T-helper 1 cell treated with Interleukin-12 subunit alpha and Interleukin-12 subunit beta and Interleukin-4 antibody, amounts not matched to agents 30 μg/mL and 1 μg/mL, for 36 hours (primary cell): Measurements from ENCODE around the gene TTC7B.
A peak's percentile ranks its signal among the peaks of the same experiment; 100 is the strongest.

Source experiments
- H3K27ac Mint-ChIP-seq: one replicate; pipeline ENCODE4 v1.8.0; 2021; ENCODE audit warnings: mild to moderate bottlenecking, mixed read lengths
- H3K27me3 Mint-ChIP-seq: one replicate; pipeline ENCODE4 v1.8.0; 2021; ENCODE audit warnings: low read depth, mixed read lengths
- H3K36me3 Mint-ChIP-seq: one replicate; pipeline ENCODE4 v1.8.0; 2021; ENCODE audit warnings: low read depth, mixed read lengths
- H3K4me1 Mint-ChIP-seq: one replicate; pipeline ENCODE4 v1.8.0; 2021; ENCODE audit warnings: low read depth, mixed read lengths
- H3K4me3 Mint-ChIP-seq: one replicate; pipeline ENCODE4 v1.8.0; 2021; ENCODE audit warnings: mild to moderate bottlenecking, moderate library complexity, mixed read lengths
- H3K9me3 Mint-ChIP-seq: one replicate; pipeline ENCODE4 v1.8.0; 2021; ENCODE audit warnings: mixed read lengths

The TTC7B gene

GRCh38 chr14:90693413-90693812, 122.8 kb downstream of the TTC7B start:
- Mint-ChIP-seq H3K4me1 (no peaks in the 10 kb centered on the region), H3K4me3 (no peak overlapping the region), H3K9me3 (no peaks in the 10 kb centered on the region), H3K36me3 (no peaks in the 10 kb centered on the region), H3K27ac (no peak overlapping the region), H3K27me3 (no peaks in the 10 kb centered on the region)

DNA sequence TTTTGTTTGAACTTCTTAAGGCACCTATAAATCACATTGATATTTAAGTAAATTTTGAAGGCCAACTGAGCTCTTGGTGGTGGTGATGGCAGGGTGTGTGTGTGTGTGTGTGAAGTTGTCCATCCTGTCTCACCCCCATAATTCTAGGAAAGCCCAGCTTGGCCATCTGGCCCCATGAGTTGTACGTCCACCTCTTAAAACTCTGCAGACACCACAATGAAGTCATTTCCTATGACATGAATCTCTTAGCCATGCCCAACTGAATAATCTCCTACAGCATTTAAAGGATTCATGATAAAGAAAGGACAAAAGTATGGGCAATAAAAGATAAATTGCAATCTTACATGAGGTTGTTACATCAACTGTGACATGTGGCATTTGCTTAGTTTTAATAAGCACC, 123.4 kb downstream of the TTC7B start:
- H3K27me3 Mint-ChIP-seq, result no peaks in the 10 kb centered on the region
- H3K4me3 Mint-ChIP-seq, result no peak overlapping the region
- H3K27ac Mint-ChIP-seq, result no peak overlapping the region
- H3K9me3 Mint-ChIP-seq, result no peaks in the 10 kb centered on the region
- no peaks in the 10 kb centered on the region for H3K36me3 Mint-ChIP-seq
- no peaks in the 10 kb centered on the region for H3K4me1 Mint-ChIP-seq

- no peaks in the 10 kb centered on the region for H3K4me1 Mint-ChIP-seq
- H3K27ac Mint-ChIP-seq, result no peak overlapping the region
- H3K4me3 Mint-ChIP-seq, result no peak overlapping the region
- no peaks in the 10 kb centered on the region for H3K36me3 Mint-ChIP-seq
- H3K27me3 Mint-ChIP-seq, result no peaks in the 10 kb centered on the region
- no peaks in the 10 kb centered on the region for H3K9me3 Mint-ChIP-seq
These were observed 124.2 kb downstream of the TTC7B start for GRCh38 chr14:90692061-90692460.

GRCh38 chr14:90691627-90692026, 124.6 kb downstream of the TTC7B start:
- H3K27ac Mint-ChIP-seq, result no peak overlapping the region
- no peaks in the 10 kb centered on the region for H3K4me1 Mint-ChIP-seq
- no peak overlapping the region for H3K4me3 Mint-ChIP-seq
- H3K9me3 Mint-ChIP-seq, result no peaks in the 10 kb centered on the region
- H3K27me3 Mint-ChIP-seq, result no peaks in the 10 kb centered on the region
- no peaks in the 10 kb centered on the region for H3K36me3 Mint-ChIP-seq

DNA sequence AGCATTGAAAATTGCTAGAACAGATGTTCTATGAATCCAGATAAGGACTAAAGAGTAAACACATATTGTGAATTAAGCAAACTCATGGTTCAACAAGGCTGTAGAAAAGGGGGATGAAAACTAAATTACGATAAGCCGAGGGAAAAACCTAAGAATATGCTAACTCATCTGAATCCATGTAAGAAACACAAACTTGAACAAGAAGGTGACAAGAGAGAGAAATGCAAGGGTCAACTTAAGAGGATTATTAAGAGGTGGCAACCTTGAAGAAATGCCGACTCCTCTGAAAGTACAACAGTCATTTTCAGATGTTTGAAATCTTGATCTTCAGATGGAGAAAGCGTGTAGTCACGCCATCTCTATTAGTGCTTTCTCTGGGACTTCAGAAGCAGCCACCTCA, 128.6 kb downstream of the TTC7B start:
- Mint-ChIP-seq H3K4me3 (no peak overlapping the region), H3K4me1 (no peaks in the 10 kb centered on the region), H3K36me3 (no peaks in the 10 kb centered on the region), H3K9me3 (no peaks in the 10 kb centered on the region), H3K27ac (no peak overlapping the region), H3K27me3 (no peaks in the 10 kb centered on the region)

DNA sequence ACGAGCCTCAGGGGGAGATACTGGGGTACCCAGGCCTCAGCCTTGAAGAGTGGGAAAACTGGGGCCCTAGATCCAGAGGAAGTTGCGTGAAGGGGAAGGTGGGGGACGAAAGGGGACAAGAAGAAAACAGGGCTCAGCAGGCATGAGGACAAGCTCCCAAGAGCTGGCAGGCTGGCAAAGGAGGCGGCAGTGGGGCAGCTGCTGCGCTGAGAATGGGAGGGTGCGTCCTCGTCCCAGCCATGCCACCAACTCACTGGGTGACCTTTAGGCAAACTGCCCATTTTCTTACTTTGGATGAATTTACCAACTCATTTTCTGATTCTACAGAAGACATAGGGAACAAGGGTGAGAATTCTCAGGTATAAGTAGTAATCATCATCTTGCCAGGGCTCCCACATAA, 133.6 kb downstream of the TTC7B start:
- peaks cover 14% of the 10 kb centered on the region for H3K4me1 Mint-ChIP-seq
- H3K9me3 Mint-ChIP-seq, result no peaks in the 10 kb centered on the region
- no peaks in the 10 kb centered on the region for H3K27me3 Mint-ChIP-seq
- H3K4me3 Mint-ChIP-seq, result no peak overlapping the region
- H3K27ac Mint-ChIP-seq, result no peak overlapping the region
- H3K36me3 Mint-ChIP-seq, result no peaks in the 10 kb centered on the region

- Mint-ChIP-seq H3K27ac (no peak overlapping the region), H3K27me3 (no peaks in the 10 kb centered on the region), H3K36me3 (no peaks in the 10 kb centered on the region), H3K4me1 (peaks cover 20% of the 10 kb centered on the region), H3K4me3 (no peak overlapping the region), H3K9me3 (no peaks in the 10 kb centered on the region)
These were observed 134.3 kb downstream of the TTC7B start for GRCh38 chr14:90681929-90682328.

DNA sequence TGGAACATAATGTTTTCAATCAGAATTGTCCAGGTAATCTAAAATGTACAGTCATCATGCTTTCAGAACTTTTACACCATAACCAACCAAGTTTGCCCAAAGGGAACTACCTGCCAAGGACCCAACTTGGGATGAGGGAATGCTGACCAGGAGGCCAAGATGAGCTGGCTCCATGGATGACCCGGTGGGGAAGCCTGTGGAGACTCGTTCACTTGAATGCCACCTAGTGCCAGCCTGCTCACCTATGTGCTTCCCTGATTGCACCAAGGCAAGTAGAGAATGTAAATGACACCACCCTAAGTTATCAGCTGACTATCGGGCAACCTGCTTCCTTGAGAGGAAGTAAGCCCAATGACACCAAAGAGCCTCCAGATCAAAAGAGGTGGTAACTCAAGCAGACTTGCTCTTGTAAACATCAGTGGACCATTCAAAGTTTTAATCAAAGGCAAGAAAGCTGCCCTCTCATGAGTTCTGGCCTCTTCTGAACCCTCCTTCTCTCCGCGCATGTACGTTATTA, 137.3 kb downstream of the TTC7B start:
- H3K4me1 Mint-ChIP-seq, result peaks cover 23% of the 10 kb centered on the region
- H3K4me3 Mint-ChIP-seq, result no peak overlapping the region
- H3K27me3 Mint-ChIP-seq, result no peaks in the 10 kb centered on the region
- H3K36me3 Mint-ChIP-seq, result no peaks in the 10 kb centered on the region
- no peak overlapping the region for H3K27ac Mint-ChIP-seq
- H3K9me3 Mint-ChIP-seq, result no peaks in the 10 kb centered on the region

DNA sequence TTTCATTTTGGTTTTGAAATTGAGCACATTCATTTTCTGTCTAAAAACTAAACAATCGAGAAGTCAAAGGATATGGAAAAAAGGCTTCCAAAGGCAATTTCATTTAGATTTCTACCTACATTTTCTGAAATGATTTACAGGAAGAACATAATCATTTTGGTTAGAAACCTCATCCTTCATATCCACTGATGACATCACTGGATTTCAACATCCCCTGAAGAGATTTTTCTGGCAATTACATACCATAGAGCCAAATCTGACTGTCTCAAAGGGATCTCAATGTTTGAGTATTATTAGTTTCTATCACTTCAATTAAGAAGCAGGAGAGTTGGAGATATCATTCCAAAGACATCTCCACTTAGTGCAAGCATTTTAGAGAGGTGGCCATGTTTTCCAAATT, 137.8 kb downstream of the TTC7B start:
- Mint-ChIP-seq H3K9me3 (no peaks in the 10 kb centered on the region), H3K4me3 (no peak overlapping the region), H3K27me3 (no peaks in the 10 kb centered on the region), H3K4me1 (peaks cover 23% of the 10 kb centered on the region), H3K27ac (no peak overlapping the region), H3K36me3 (no peaks in the 10 kb centered on the region)

- Mint-ChIP-seq H3K27ac (peak overlapping the region; percentile 78), H3K27me3 (no peaks in the 10 kb centered on the region), H3K9me3 (no peaks in the 10 kb centered on the region), H3K4me3 (peak overlapping the region; percentile 66), H3K36me3 (no peaks in the 10 kb centered on the region), H3K4me1 (peaks cover 23% of the 10 kb centered on the region)
These were observed 138.7 kb downstream of the TTC7B start for GRCh38 chr14:90677484-90678050.

DNA sequence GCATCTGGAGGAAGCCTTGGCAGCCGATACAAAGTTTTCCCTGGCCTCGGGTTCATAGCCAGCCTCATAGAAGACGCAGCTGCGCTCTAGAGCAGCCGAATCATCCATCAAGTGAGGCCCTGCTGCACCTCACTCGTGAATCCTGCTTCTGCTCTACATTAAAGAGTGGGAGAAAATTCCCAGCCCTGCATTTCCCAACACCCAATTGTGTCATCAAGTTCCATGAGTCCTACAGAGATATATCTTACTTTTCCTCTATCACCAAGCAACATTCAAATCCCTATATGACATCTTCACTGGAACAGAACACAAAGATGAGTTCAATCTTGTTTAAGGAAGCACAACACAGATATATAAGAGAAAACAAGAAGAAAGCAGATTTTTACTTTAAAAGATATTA, 139.3 kb downstream of the TTC7B start:
- no peaks in the 10 kb centered on the region for H3K27me3 Mint-ChIP-seq
- H3K36me3 Mint-ChIP-seq, result no peaks in the 10 kb centered on the region
- no peak overlapping the region for H3K4me3 Mint-ChIP-seq
- peak overlapping the region; percentile 39 for H3K27ac Mint-ChIP-seq
- H3K9me3 Mint-ChIP-seq, result no peaks in the 10 kb centered on the region
- peaks cover 23% of the 10 kb centered on the region for H3K4me1 Mint-ChIP-seq

- Mint-ChIP-seq H3K4me3 (no peak overlapping the region), H3K27ac (peak overlapping the region; percentile 49), H3K27me3 (no peaks in the 10 kb centered on the region), H3K4me1 (peaks cover 23% of the 10 kb centered on the region), H3K9me3 (no peaks in the 10 kb centered on the region), H3K36me3 (no peaks in the 10 kb centered on the region)
These were observed 139.9 kb downstream of the TTC7B start for GRCh38 chr14:90676356-90676755.

GRCh38 chr14:90675399-90675798, 140.8 kb downstream of the TTC7B start:
- peaks cover 23% of the 10 kb centered on the region for H3K4me1 Mint-ChIP-seq
- no peak overlapping the region for H3K4me3 Mint-ChIP-seq
- H3K27ac Mint-ChIP-seq, result no peak overlapping the region
- no peaks in the 10 kb centered on the region for H3K9me3 Mint-ChIP-seq
- no peaks in the 10 kb centered on the region for H3K27me3 Mint-ChIP-seq
- H3K36me3 Mint-ChIP-seq, result no peaks in the 10 kb centered on the region

- H3K4me3 Mint-ChIP-seq, result no peak overlapping the region
- no peak overlapping the region for H3K27ac Mint-ChIP-seq
- H3K27me3 Mint-ChIP-seq, result no peaks in the 10 kb centered on the region
- peaks cover 23% of the 10 kb centered on the region for H3K4me1 Mint-ChIP-seq
- H3K36me3 Mint-ChIP-seq, result no peaks in the 10 kb centered on the region
- H3K9me3 Mint-ChIP-seq, result no peaks in the 10 kb centered on the region
These were observed 141.5 kb downstream of the TTC7B start for GRCh38 chr14:90674716-90675115.

- Mint-ChIP-seq H3K27ac (no peak overlapping the region), H3K4me3 (no peak overlapping the region), H3K36me3 (no peaks in the 10 kb centered on the region), H3K4me1 (peaks cover 19% of the 10 kb centered on the region), H3K27me3 (no peaks in the 10 kb centered on the region), H3K9me3 (no peaks in the 10 kb centered on the region)
These were observed 142.1 kb downstream of the TTC7B start for GRCh38 chr14:90674043-90674670.
